Thymus (tissue), 11 donors: ENCODE data around the gene UGGT2. TPM values are rescaled to one million over a fixed set of nuclear protein-coding genes. Genes with fewer than 3 reads are reported as not detected.

Experiments
- DNase-seq, 9 donors: peaks; one replicate each; pipeline ENCODE4 v3.0.0-alpha.2; 2013; ENCODE audit warnings: low spot score in 9 of 9, low read depth in 6 of 9, missing footprints in 1 of 9
- H3K27ac ChIP-seq, 2 donors: one replicate each; pipeline ENCODE4 v1.5.1; 2013; ENCODE audit warnings: control low read depth in 1 of 2, low read depth in 1 of 2, low read length in 1 of 2, mild to moderate bottlenecking in 1 of 2, moderate library complexity in 1 of 2
- H3K27me3 ChIP-seq, 2 donors: one replicate each; pipeline ENCODE4 v1.5.1; 2013; ENCODE audit warnings: low read length in 1 of 2; ENCODE audit not compliant: control insufficient read depth in 2 of 2, insufficient read depth in 1 of 2
- H3K36me3 ChIP-seq, 2 donors: one replicate each; pipeline ENCODE4 v1.5.1; 2013; ENCODE audit warnings: low read length in 1 of 2, mild to moderate bottlenecking in 1 of 2, moderate library complexity in 1 of 2; ENCODE audit not compliant: control insufficient read depth in 2 of 2, insufficient read depth in 2 of 2
- H3K4me1 ChIP-seq, 2 donors: one replicate each; pipeline ENCODE4 v1.5.1; 2013; ENCODE audit warnings: low read length in 2 of 2; ENCODE audit not compliant: control insufficient read depth in 2 of 2, insufficient read depth in 2 of 2
- H3K4me3 ChIP-seq, 2 donors: one replicate each; pipeline ENCODE4 v1.5.1; 2013; ENCODE audit warnings: low read length in 2 of 2, control low read depth in 1 of 2, mild to moderate bottlenecking in 1 of 2
- H3K9me3 ChIP-seq, 2 donors: one replicate each; pipeline ENCODE4 v1.5.1; 2013; ENCODE audit warnings: low read length in 1 of 2, mild to moderate bottlenecking in 1 of 2; ENCODE audit not compliant: control insufficient read depth in 2 of 2, insufficient read depth in 1 of 2
- WGBS: extraction: QIAGEN DNeasy Blood & Tissue Kit; methylation state at CpG from one replicate; pipeline ENCODE4 v1.1.7; 2013; 5-methylcytosine and 5-hydroxymethylcytosine counted together
- polyA plus RNA-seq: library from polyadenylated mRNA; stranded (reverse); fragments of 200-250 nt; gene quantifications from one replicate; pipeline ENCODE4 v1.2.3, GENCODE V29; 2013
- total RNA-seq: library from RNA; stranded (reverse); fragments of 120-200 nt; gene quantifications from one replicate; pipeline ENCODE4 v1.2.4, GENCODE V29; 2013
- donor health status: healthy.

The UGGT2 gene
- total and polyA plus RNA-seq, 2 donors, result 6.4 to 6.8 TPM

DNA sequence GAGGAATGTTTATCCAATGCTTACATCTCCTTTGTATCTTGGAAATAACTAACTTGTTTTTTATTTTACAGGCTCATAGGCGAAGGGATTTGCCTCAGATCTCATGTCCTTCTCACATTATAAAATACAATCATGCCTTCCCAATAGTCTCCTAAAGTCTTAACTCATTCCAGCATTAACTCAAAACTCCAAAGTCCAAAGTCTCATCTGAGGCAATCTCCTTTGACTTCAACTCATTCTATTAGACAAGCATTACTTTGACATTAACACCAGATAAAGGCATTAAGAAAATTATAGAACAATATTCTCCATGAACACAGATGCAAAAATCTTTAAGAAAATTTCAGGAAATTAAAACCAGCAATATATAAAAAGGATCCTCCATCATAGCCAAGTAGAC is 238.7 kb downstream of the UGGT2 start:
- Histone ChIP-seq H3K36me3 (no peaks in the 10 kb centered on the region), H3K27ac (no peak overlapping the region)
- WGBS, result 97% methylated on average over 1 of the region's 1 CpG

DNA sequence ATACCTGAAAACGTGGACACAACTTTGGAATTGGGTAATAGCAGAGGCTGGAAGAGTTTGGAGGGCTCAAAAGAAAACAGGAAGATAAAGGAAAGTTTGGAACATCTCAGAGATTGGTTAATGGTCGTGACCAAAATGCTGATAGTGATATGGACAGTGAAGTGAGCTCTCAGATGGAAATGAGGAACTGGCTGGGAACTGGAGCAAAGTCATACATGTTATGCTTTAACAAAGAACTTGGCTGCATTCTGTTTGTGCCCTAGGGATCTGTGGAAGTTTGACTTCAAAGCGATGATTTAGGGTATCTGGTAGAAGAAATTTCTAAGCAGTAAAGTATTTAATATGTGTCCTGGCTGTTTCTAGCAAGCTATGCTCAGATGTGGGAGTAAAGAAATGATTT is 240.1 kb downstream of the UGGT2 start:
- Histone ChIP-seq H3K4me1 (no peaks in the 10 kb centered on the region), H3K27me3 (no peaks in the 10 kb centered on the region), H3K9me3 (peaks cover 0 to 8% of the 10 kb centered on the region in 2 donors), H3K36me3 (no peaks in the 10 kb centered on the region), H3K4me3 (no peak overlapping the region), H3K27ac (no peak overlapping the region)
- 91% methylated on average over 3 of the region's 3 CpGs for WGBS
- DNase-seq, result no peak

More for the DNA sequence above, 238.7 kb downstream of the UGGT2 start:
- no peaks in the 10 kb centered on the region for H3K4me1 ChIP-seq
- no peaks in the 10 kb centered on the region for H3K27me3 ChIP-seq
- H3K9me3 ChIP-seq, result peaks cover 0 to 4% of the 10 kb centered on the region in 2 donors
- no peak for DNase-seq
- H3K4me3 ChIP-seq, result no peak overlapping the region

DNA sequence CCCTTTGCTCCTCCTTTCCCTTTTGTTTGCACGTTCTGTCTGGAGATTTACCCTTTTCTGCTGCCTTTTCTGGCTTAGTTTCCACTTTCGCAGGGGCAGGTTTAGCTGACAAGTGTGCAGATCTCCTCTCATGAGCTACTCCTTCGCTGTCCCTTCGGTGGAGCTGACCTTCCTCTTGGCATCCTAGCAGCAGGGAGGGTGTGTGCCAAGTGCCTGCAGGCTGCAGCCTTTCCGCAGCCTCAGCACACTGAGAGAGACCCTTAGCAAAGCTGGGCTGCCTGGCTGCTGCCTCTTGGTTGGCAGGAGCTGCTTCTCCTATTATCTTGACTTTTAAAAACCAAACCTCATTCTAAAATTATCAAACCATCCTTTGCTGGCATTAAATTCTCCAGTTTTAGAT is 243.8 kb downstream of the UGGT2 start:
- H3K4me1 ChIP-seq, result no peaks in the 10 kb centered on the region
- H3K27me3 ChIP-seq, result no peaks in the 10 kb centered on the region
- H3K4me3 ChIP-seq, result no peak overlapping the region
- no peak for DNase-seq
- WGBS, result 95% methylated on average over 5 of the region's 5 CpGs
- H3K36me3 ChIP-seq, result no peaks in the 10 kb centered on the region
- no peak overlapping the region for H3K27ac ChIP-seq
- peaks cover 0 to 8% of the 10 kb centered on the region in 2 donors for H3K9me3 ChIP-seq

DNA sequence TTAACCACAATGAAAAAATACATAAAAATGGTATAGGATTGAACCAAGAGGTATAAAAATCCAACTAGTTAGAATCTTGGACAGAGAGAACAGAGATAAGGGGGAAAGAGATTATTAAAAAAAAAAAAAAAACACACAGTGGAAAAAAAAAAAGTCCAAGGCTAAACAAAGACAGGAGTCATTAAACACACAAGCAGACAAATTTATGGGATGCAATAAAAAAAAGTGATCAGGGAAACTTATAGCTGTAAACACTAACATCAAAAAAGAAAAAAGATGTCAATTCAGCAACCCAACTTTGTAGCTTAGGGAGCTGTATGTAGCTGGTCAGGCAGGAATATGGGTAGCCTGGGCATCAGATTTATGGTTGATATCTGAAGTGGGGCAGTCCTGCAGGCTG is 247.3 kb downstream of the UGGT2 start:
- Histone ChIP-seq H3K4me1 (no peaks in the 10 kb centered on the region), H3K27ac (no peak overlapping the region), H3K9me3 (peaks cover 0 to 5% of the 10 kb centered on the region in 2 donors), H3K4me3 (no peak overlapping the region), H3K27me3 (no peaks in the 10 kb centered on the region), H3K36me3 (no peaks in the 10 kb centered on the region)
- DNase-seq, result no peak

DNA sequence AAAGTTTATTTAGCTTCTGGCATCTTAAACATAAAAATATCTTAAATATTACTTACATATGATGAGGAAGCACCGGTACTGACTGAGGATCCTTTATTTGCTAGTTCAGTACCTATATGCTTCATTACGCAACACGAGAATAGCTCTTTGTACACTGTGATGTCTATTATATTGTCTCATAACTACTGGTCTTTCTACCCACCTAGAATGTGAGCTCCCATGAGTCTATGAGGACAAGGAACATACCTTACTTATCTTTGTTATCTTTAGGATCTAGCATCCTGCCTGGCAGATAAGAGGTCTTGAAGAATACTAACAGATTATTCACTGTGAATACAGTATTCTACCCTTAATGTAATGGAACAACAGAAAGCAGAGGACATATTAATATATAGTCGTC is 251.4 kb downstream of the UGGT2 start:
- no peaks in the 10 kb centered on the region for H3K4me1 ChIP-seq
- DNase-seq, result no peak
- H3K36me3 ChIP-seq, result no peaks in the 10 kb centered on the region
- no peak overlapping the region for H3K27ac ChIP-seq
- H3K27me3 ChIP-seq, result no peaks in the 10 kb centered on the region
- H3K4me3 ChIP-seq, result no peak overlapping the region
- 94% methylated on average over 4 of the region's 4 CpGs for WGBS
- H3K9me3 ChIP-seq, result no peaks in the 10 kb centered on the region

DNA sequence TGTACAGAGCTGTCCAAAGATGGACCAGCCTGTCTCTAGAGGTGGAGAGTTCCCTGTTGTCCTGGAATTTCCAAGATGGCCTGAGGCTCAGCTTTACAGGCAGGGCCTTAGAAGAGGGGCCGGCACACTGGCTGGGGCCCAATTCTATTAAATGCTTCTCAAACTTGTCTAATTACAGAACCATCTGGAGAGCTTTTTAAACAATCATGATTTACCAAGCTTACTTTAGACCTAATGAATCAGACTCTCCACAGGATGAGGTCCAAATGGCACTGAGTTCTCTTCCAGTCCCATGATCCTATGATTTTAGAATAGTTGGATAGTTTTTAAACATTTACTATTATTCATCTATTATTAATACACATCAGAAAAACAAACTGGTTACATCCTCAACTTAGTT is 252.8 kb downstream of the UGGT2 start:
- no peak for DNase-seq
- Histone ChIP-seq H3K4me3 (no peak overlapping the region), H3K27me3 (no peaks in the 10 kb centered on the region), H3K36me3 (no peaks in the 10 kb centered on the region), H3K27ac (no peak overlapping the region), H3K4me1 (no peaks in the 10 kb centered on the region), H3K9me3 (no peaks in the 10 kb centered on the region)
- WGBS, result 98% methylated on average over 1 of the region's 1 CpG

DNA sequence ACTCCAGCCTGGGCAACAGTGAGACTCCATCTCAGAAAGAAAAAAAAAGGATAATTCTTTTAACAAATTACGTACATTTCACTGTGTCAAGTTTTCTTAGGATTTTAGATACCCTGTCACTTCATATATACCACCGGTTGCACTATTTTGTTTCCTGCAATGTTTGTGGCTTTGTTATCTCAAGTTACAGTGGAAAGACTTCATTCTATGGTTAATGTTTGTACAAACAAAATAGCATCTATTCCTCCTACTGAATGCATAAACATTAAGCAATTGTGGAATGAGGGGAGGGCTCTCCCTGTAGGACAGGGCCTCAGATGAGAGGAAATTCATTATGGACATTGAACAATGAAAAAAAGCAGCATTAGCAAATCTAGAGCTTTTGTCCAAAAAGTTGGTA is 256.2 kb downstream of the UGGT2 start:
- WGBS, result 97% methylated on average over 2 of the region's 2 CpGs

DNA sequence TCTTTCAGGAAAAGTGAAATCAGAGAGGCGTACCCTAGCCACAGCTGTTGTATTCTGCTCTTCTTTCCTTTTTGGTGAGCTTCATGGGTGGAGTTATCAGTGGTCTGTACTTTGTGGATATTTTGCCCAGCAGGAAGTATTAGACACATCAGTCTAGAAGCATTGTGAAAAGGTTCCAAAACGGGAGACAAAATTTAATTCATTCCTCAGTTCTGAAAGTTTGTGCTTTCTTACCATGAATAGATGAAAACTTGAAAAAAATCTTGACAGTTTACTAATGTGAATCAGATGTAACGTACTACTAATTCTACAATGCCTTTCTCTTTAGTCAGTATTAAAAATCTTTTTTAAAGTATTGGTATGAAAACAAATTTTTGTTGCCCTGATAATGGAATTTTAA is 259.4 kb downstream of the UGGT2 start:
- no peaks in the 10 kb centered on the region for H3K27me3 ChIP-seq

More for the DNA sequence above, 256.2 kb downstream of the UGGT2 start:
- H3K4me3 ChIP-seq, result no peak overlapping the region
- no peaks in the 10 kb centered on the region for H3K27me3 ChIP-seq
- no peaks in the 10 kb centered on the region for H3K4me1 ChIP-seq
- H3K36me3 ChIP-seq, result peaks cover 3 to 9% of the 10 kb centered on the region in 2 donors
- no peak for DNase-seq
- no peak overlapping the region for H3K27ac ChIP-seq
- no peaks in the 10 kb centered on the region for H3K9me3 ChIP-seq

DNA sequence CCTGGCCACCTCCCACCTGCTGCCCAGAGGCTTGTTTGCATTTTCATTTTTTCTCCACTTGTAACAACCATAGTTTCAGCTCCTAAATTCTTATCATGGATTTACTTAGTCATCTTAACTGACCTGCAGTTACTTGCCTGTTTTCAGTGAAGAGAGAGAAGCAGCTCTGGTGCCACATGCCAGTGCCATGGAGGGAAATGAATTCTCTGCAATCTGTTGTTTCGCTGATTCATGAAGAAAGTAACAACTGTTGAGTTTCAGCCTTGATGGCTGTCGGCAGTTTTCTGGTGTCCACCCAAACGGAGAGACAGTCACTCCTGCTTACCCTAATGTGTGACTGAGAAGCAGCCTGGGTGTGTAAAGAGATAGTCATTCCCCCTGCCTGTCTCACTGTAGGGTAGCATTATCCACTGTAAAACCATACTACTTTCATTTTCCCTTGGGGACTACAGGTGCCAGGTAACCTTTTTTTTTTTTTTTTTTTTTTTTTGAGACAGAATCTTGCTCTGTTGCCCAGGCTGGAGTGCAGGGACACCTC is 260.1 kb downstream of the UGGT2 start:
- WGBS, result 97% methylated on average over 3 of the region's 3 CpGs
- Histone ChIP-seq H3K36me3 (peaks cover 14 to 16% of the 10 kb centered on the region in 2 donors), H3K9me3 (no peaks in the 10 kb centered on the region)

More for the DNA sequence above, 259.4 kb downstream of the UGGT2 start:
- Histone ChIP-seq H3K36me3 (peaks cover 12 to 16% of the 10 kb centered on the region in 2 donors), H3K27ac (no peak overlapping the region), H3K4me3 (no peak overlapping the region), H3K4me1 (no peaks in the 10 kb centered on the region), H3K9me3 (no peaks in the 10 kb centered on the region)
- 96% methylated on average over 3 of the region's 3 CpGs for WGBS
- no peak for DNase-seq

More for the DNA sequence above, 260.1 kb downstream of the UGGT2 start:
- H3K27ac ChIP-seq, result no peak overlapping the region
- no peaks in the 10 kb centered on the region for H3K27me3 ChIP-seq
- no peak for DNase-seq
- no peak overlapping the region for H3K4me3 ChIP-seq
- H3K4me1 ChIP-seq, result no peaks in the 10 kb centered on the region
